Heart right ventricle (tissue), 16 donors: ENCODE measurements around the gene LIN7A. TPM values are rescaled to one million over a fixed set of nuclear protein-coding genes. Genes with fewer than 3 reads are reported as not detected.

Source experiments
- ATAC-seq, 8 donors: fragments of 200-7000 bp; cut with Tn5 transposase; one replicate each; pipeline ENCODE4 v1.9.1; 2020; ENCODE audit warnings: mild to moderate bottlenecking in 8 of 8, moderate library complexity in 8 of 8, moderate number of reproducible peaks in 1 of 8
- DNase-seq, 2 donors: peaks; one replicate each; pipeline ENCODE4 v3.0.0-alpha.2; 2020
- H3K27ac ChIP-seq, 10 donors: fragments of 200-600 bp; sonication (generic) in 2 of 10; one replicate each; pipeline versions ENCODE4 v1.5.0 to v1.8.0; 2020 to 2022; ENCODE audit warnings: mild to moderate bottlenecking in 3 of 10
- H3K27me3 ChIP-seq, 7 donors: fragments of 200-600 bp; one replicate each; pipeline ENCODE4 v1.8.0; 2021 to 2022; ENCODE audit warnings: mild to moderate bottlenecking in 2 of 7
- H3K36me3 ChIP-seq, 9 donors: fragments of 200-600 bp; sonication (generic) in 1 of 9; one replicate each; pipeline versions ENCODE4 v1.5.0 to v1.8.0; 2020 to 2022; ENCODE audit warnings: mild to moderate bottlenecking in 2 of 9
- H3K4me1 ChIP-seq, 9 donors: fragments of 200-600 bp; sonication (generic) in 1 of 9; one replicate each; pipeline versions ENCODE4 v1.5.0 to v1.8.0; 2020 to 2022; ENCODE audit warnings: mild to moderate bottlenecking in 4 of 9
- H3K4me3 ChIP-seq, 10 donors: fragments of 200-600 bp; sonication (generic) in 2 of 10; one replicate each; pipeline versions ENCODE4 v1.5.0 to v1.8.0; 2020 to 2022; ENCODE audit warnings: mild to moderate bottlenecking in 7 of 10, moderate library complexity in 2 of 10
- H3K9me3 ChIP-seq, 11 donors: fragments of 200-600 bp in 10 of 11; sonication (generic) in 2 of 11; one replicate each; pipeline versions ENCODE4 v1.5.0 to v1.8.0; 2013 to 2022; ENCODE audit warnings: mild to moderate bottlenecking in 2 of 11, control low read depth in 1 of 11, moderate library complexity in 1 of 11
- CTCF ChIP-seq, 9 donors: fragments of 200-600 bp; sonication (generic) in 2 of 9; IDR thresholded peaks; one replicate each; pipeline versions ENCODE4 v1.5.0 to v1.8.0; 2021 to 2022; ENCODE audit warnings: antibody characterized with exemption in 9 of 9, mild to moderate bottlenecking in 5 of 9, moderate library complexity in 1 of 9
- WGBS, 2 donors: extraction: QIAGEN DNeasy Blood & Tissue Kit; methylation state at CpG; one replicate each; pipeline ENCODE4 v1.1.7; 2013; ENCODE audit warnings: inconsistent platforms in 1 of 2; 5-methylcytosine and 5-hydroxymethylcytosine counted together
- intact Hi-C, 10 donors: fragments of 100-400 bp; cut with DNase I; formaldehyde crosslinking; loops; one replicate each; pipeline versions ENCODE4 v1.11.1 to v1.14.2; 2022
- polyA plus RNA-seq, 2 donors: library from polyadenylated mRNA; stranded (reverse); fragments of 200-250 nt; gene quantifications; one replicate each; pipeline ENCODE4 v1.2.3, GENCODE V29; 2013
- total RNA-seq, 10 donors: library from RNA; stranded (reverse); fragmentation: NEBNext Ultra II Directional in 3 of 10; extraction: Animal tissue kit (Norgen Biotek cat#: 25700) in 3 of 10; gene quantifications; one replicate each; pipeline versions ENCODE4 v1.2.1 to v1.2.4, GENCODE V29; 2021 to 2023
- donor health status: Arrhythmogenic right ventricular cardiomyopathy.
- donor health status: ischemic (EF 13 %, LVEDD 7.1; RV severe dilation, severe dysfunction).
- donor health status: healthy with polysubstance abuse.
- donor health status: DM: no; HTN: yes; CAD: no.
- donor health status: DM: no; HTN: no; CAD: no.
- donor health status: ischemic (EF 25% LVEDD 6.9; RV normal size, moderate dysfunction).
- donor health status: ischemic (EF 25% LVEDD 5.7; RV mildly dilated, moderate dysfunction).
- donor health status: healthy.
- donor health status: DM: yes; HTN: yes; CAD: no.
- donor health status: Ischemic cardiomyopathy.
- donor health status: ischemic (EF 35%, LVEDD 5.7; RV mildly dilated, moderate dysfunction).
- donor health status: nonischemic (EF 11% LVEDD 7.7; RV severe dilation, severe dysfunction).
- donor health status: DM: yes; HTN: yes; CAD: no.
- donor health status: PGD.
- donor health status: ischemic (EF 29% LVEDD 5.4; RV normal size, mild dysfunction).
- donor health status: nonischemic (EF 23%, LVEDD 6.1; RV moderate dilation, normal function).

Gene LIN7A
- total and polyA plus RNA-seq, 12 donors: 6.2 to 15.3 (median 10.2) TPM

GRCh38 chr12:80810874-80811273 lies 126.9 kb downstream of the LIN7A start:
- DNase-seq (no peak), ATAC-seq (no peak)
- no peak for TF ChIP-seq CTCF (IDR thresholded peaks at IDR 0.05)
- Histone ChIP-seq H3K36me3 (peaks cover 0 to 21% (median 0%) of the 10 kb centered on the region in 9 donors), H3K27me3 (no peaks in the 10 kb centered on the region), H3K27ac (no peak overlapping the region), H3K4me3 (no peak overlapping the region), H3K4me1 (peaks cover 0 to 15% (median 0%) of the 10 kb centered on the region in 9 donors), H3K9me3 (no peaks in the 10 kb centered on the region)
- WGBS, 2 donors: 0 to 2% methylated on average over 1 of the region's 1 CpG
- intact Hi-C loops: no loop called here

- H3K4me3 ChIP-seq: no peak overlapping the region
- no peak for DNase-seq
- intact Hi-C loops: no loop called here
- H3K27ac ChIP-seq: no peak overlapping the region
- 89 to 96% methylated on average over 4 of the region's 4 CpGs for WGBS, 2 donors
- no peaks in the 10 kb centered on the region for H3K27me3 ChIP-seq
- no peak for ATAC-seq
- H3K4me1 ChIP-seq: peaks cover 0 to 8% (median 0%) of the 10 kb centered on the region in 9 donors
- H3K36me3 ChIP-seq: peaks cover 0 to 37% (median 0%) of the 10 kb centered on the region in 9 donors
- no peaks in the 10 kb centered on the region for H3K9me3 ChIP-seq
- TF ChIP-seq CTCF (IDR thresholded peaks at IDR 0.05): no peak
These were observed 130.0 kb downstream of the LIN7A start for GRCh38 chr12:80807640-80808288.

- DNase-seq (no peak), ATAC-seq (no peak)
- H3K27me3 ChIP-seq: no peaks in the 10 kb centered on the region
- H3K27ac ChIP-seq: no peak overlapping the region
- peaks cover 0 to 23% (median 0%) of the 10 kb centered on the region in 9 donors for H3K36me3 ChIP-seq
- 93 to 94% methylated on average over 4 of the region's 4 CpGs for WGBS, 2 donors
- intact Hi-C loops: no loop called here
- no peak for TF ChIP-seq CTCF (IDR thresholded peaks at IDR 0.05)
- no peaks in the 10 kb centered on the region for H3K9me3 ChIP-seq
- H3K4me1 ChIP-seq: peaks cover 0 to 7% (median 0%) of the 10 kb centered on the region in 9 donors
- no peak overlapping the region for H3K4me3 ChIP-seq
These were observed 132.6 kb downstream of the LIN7A start for GRCh38 chr12:80805106-80805505.

- DNase-seq: no peak
- Histone ChIP-seq H3K4me3 (no peak overlapping the region), H3K36me3 (peaks cover 0 to 16% (median 0%) of the 10 kb centered on the region in 9 donors), H3K27ac (no peak overlapping the region), H3K4me1 (peaks cover 0 to 7% (median 0%) of the 10 kb centered on the region in 9 donors), H3K9me3 (no peaks in the 10 kb centered on the region), H3K27me3 (no peaks in the 10 kb centered on the region)
- WGBS, 2 donors: 61 to 65% methylated on average over 3 of the region's 3 CpGs
- ATAC-seq: no peak
- no peak for TF ChIP-seq CTCF (IDR thresholded peaks at IDR 0.05)
- intact Hi-C loops: no loop called here
These were observed 134.9 kb downstream of the LIN7A start for GRCh38 chr12:80802652-80803400.
